Measurements from ENCODE around the gene SCAMP2. TPM values are rescaled to one million over a fixed set of nuclear protein-coding genes. Genes with fewer than 3 reads are reported as not detected.

Gene SCAMP2
- total and polyA plus RNA-seq, 2 of the 13 experiments (the other 11 are each of a cell fraction or from before 2014, with no cell fraction given), result 34.8 to 121 TPM

DNA sequence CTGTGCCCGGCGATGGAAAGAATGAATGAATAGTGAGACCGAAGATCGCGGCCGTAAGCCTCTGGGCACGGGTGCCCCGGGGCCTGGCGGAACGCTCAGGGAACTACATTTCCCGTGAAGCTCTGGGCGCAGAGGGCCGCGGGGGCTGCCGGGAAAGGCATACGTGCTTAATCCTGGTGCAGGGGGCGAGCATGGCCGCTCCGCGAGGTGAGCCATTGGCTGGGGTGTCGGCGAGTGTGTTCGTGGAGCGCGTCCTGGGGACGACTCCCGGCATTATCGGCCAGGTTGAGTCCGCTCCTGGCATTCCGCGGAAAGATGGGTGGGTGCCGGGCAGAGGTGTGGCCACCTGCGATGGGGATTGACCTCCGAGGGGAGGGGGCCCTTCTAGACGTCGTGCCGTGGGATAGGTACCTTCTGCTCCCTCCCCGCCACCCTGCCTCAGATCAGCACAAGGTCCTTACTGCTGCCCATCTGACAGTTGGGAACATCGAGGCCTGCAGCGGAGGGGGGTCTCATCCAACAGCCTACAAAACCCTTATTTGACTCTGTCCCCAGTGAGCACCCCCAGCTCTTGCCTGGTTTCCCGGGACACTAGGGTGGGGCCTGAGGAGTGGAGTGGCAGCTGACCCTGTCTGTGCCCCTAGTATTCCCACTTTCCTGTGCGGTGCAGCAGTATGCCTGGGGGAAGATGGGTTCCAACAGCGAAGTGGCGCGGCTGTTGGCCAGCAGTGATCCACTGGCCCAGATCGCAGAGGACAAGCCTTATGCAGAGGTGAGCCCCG is 16.9 kb upstream of the SCAMP2 start, which contains the start of gene MPI (continued):
- peak; percentile 41; the same call in 1 of the 2 replicates for TF ChIP-seq NR2F6 (IDR thresholded peaks at IDR 0.05)
- no peak for TF ChIP-seq NR2F6 (CRISPR knock-in tag; IDR thresholded peaks at IDR 0.05)
- 0 out of 2 replicates have a peak, but pooled peaks have one; percentile 5 for TF ChIP-seq FOSL2 (CRISPR knock-in tag; IDR thresholded peaks at IDR 0.05)
- no peak for TF ChIP-seq NR3C1 (CRISPR knock-in tag; IDR thresholded peaks at IDR 0.05)
- TF ChIP-seq, protein P1, sequence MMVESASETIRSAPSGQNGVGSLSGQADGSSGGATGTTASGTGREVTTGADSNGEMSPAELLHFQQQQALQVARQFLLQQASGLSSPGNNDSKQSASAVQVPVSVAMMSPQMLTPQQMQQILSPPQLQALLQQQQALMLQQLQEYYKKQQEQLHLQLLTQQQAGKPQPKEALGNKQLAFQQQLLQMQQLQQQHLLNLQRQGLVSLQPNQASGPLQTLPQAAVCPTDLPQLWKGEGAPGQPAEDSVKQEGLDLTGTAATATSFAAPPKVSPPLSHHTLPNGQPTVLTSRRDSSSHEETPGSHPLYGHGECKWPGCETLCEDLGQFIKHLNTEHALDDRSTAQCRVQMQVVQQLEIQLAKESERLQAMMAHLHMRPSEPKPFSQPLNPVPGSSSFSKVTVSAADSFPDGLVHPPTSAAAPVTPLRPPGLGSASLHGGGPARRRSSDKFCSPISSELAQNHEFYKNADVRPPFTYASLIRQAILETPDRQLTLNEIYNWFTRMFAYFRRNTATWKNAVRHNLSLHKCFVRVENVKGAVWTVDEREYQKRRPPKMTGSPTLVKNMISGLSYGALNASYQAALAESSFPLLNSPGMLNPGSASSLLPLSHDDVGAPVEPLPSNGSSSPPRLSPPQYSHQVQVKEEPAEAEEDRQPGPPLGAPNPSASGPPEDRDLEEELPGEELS (CRISPR knock-in tag; IDR thresholded peaks at IDR 0.05), result 0 out of 2 replicates have a peak, but pooled peaks have one; percentile 12
- TF ChIP-seq NRL (CRISPR knock-in tag; IDR thresholded peaks at IDR 0.05; ENCODE audit: borderline replicate concordance), result peak; percentile 88
- TF ChIP-seq, protein P2, sequence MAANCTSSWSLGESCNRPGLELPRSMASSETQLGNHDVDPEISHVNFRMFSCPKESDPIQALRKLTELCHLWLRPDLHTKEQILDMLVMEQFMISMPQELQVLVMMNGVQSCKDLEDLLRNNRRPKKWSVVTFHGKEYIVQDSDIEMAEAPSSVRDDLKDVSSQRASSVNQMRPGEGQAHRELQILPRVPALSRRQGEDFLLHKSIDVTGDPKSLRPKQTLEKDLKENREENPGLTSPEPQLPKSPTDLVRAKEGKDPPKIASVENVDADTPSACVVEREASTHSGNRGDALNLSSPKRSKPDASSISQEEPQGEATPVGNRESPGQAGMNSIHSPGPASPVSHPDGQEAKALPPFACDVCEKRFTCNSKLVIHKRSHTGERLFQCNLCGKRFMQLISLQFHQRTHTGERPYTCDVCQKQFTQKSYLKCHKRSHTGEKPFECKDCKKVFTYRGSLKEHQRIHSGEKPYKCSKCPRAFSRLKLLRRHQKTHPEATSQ (CRISPR knock-in tag; IDR thresholded peaks at IDR 0.05; ENCODE audit: borderline replicate concordance), result no peak
- TF ChIP-seq ZSCAN20 (CRISPR knock-in tag; IDR thresholded peaks at IDR 0.05; ENCODE audit: borderline replicate concordance), result no peak
- no peak; the same call in 1 of the 2 replicates for TF ChIP-seq TEAD2 (CRISPR knock-in tag; IDR thresholded peaks at IDR 0.05)
- TF ChIP-seq ZEB1 (IDR thresholded peaks at IDR 0.05; ENCODE audit: insufficient replicate concordance, low read depth), result no peak
- peak; percentile 63 for TF ChIP-seq FOXO1 (CRISPR knock-in tag; IDR thresholded peaks at IDR 0.05)
- 0 out of 2 replicates have a peak, but pooled peaks have one; percentile 57 for TF ChIP-seq ZSCAN12 (CRISPR knock-in tag; IDR thresholded peaks at IDR 0.05)
- no peak for TF ChIP-seq RFX5 (IDR thresholded peaks at IDR 0.05; ENCODE audit: low read depth, low read length)
- TF ChIP-seq, protein P3, sequence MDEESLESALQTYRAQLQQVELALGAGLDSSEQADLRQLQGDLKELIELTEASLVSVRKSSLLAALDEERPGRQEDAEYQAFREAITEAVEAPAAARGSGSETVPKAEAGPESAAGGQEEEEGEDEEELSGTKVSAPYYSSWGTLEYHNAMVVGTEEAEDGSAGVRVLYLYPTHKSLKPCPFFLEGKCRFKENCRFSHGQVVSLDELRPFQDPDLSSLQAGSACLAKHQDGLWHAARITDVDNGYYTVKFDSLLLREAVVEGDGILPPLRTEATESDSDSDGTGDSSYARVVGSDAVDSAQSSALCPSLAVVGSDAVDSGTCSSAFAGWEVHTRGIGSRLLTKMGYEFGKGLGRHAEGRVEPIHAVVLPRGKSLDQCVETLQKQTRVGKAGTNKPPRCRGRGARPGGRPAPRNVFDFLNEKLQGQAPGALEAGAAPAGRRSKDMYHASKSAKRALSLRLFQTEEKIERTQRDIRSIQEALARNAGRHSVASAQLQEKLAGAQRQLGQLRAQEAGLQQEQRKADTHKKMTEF (CRISPR knock-in tag; IDR thresholded peaks at IDR 0.05), result peak; percentile 81
- TF ChIP-seq, protein P4, sequence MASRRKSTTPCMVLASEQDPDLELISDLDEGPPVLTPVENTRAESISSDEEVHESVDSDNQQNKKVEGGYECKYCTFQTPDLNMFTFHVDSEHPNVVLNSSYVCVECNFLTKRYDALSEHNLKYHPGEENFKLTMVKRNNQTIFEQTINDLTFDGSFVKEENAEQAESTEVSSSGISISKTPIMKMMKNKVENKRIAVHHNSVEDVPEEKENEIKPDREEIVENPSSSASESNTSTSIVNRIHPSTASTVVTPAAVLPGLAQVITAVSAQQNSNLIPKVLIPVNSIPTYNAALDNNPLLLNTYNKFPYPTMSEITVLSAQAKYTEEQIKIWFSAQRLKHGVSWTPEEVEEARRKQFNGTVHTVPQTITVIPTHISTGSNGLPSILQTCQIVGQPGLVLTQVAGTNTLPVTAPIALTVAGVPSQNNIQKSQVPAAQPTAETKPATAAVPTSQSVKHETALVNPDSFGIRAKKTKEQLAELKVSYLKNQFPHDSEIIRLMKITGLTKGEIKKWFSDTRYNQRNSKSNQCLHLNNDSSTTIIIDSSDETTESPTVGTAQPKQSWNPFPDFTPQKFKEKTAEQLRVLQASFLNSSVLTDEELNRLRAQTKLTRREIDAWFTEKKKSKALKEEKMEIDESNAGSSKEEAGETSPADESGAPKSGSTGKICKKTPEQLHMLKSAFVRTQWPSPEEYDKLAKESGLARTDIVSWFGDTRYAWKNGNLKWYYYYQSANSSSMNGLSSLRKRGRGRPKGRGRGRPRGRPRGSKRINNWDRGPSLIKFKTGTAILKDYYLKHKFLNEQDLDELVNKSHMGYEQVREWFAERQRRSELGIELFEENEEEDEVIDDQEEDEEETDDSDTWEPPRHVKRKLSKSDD (CRISPR knock-in tag; IDR thresholded peaks at IDR 0.05; ENCODE audit: low read depth), result no peak
- no peak for TF ChIP-seq CC2D1A (CRISPR knock-in tag; IDR thresholded peaks at IDR 0.05)
- TF ChIP-seq, protein P5, sequence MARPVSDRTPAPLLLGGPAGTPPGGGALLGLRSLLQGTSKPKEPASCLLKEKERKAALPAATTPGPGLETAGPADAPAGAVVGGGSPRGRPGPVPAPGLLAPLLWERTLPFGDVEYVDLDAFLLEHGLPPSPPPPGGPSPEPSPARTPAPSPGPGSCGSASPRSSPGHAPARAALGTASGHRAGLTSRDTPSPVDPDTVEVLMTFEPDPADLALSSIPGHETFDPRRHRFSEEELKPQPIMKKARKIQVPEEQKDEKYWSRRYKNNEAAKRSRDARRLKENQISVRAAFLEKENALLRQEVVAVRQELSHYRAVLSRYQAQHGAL (CRISPR knock-in tag; IDR thresholded peaks at IDR 0.05; ENCODE audit: not compliant biosample characterization), result peak; percentile 34
- no peak for TF ChIP-seq TCF12 (IDR thresholded peaks at IDR 0.05)
- TF ChIP-seq TCF12 (CRISPR knock-in tag; IDR thresholded peaks at IDR 0.05), result peak; percentile 59; the same call in 1 of the 2 replicates
- TF ChIP-seq FOXK1 (CRISPR knock-in tag; IDR thresholded peaks at IDR 0.05; ENCODE audit: borderline replicate concordance, low read depth), result peak; percentile 71; the same call in 1 of the 2 replicates
- TF ChIP-seq ZNF772 (CRISPR knock-in tag; IDR thresholded peaks at IDR 0.05), result peak; percentile 91
- TF ChIP-seq JARID2 (CRISPR knock-in tag; IDR thresholded peaks at IDR 0.05; ENCODE audit: insufficient replicate concordance), result no peak

All from HepG2 (cell line).